Panc1 (cell line): ENCODE measurements around the gene FYN. TPM values are rescaled to one million over a fixed set of nuclear protein-coding genes. Genes with fewer than 3 reads are reported as not detected.

Source experiments
- ATAC-seq: fragments of 200-7000 bp; cut with Tn5 transposase; 2 replicates; pipeline ENCODE4 v1.9.1; 2020; ENCODE audit warnings: mild to moderate bottlenecking, moderate library complexity
- BruUV-seq: library from RNA; stranded (reverse); fragments of 400-500 nt; replicated peaks from 2 replicates; lab custom pipeline; 2021; lab: Mats Ljungman, UMichigan
- CTCF ChIA-PET: fragments of 300-600 bp; sonication (Branson Sonifier 250); formaldehyde crosslinking; loops from one replicate; lab custom pipeline; 2022; ENCODE audit warnings: antibody characterized with exemption; lab: Charles Lee
- POLR2A ChIA-PET: fragments of 300-600 bp; sonication (Branson Sonifier 250); formaldehyde crosslinking; loops from one replicate; lab custom pipeline; 2022; ENCODE audit warnings: antibody characterized with exemption; lab: Charles Lee
- DNase-seq: peaks from one replicate; pipeline ENCODE4 v3.0.0-alpha.2; 2010; ENCODE audit warnings: low read depth, low spot score
- H3K27ac ChIP-seq: 2 replicates; pipeline ENCODE4 v1.5.1; 2011; ENCODE audit warnings: mild to moderate bottlenecking, low read length, inconsistent platforms
- H3K27me3 ChIP-seq: fragments of 200-500 bp; sonication (Bioruptor generic); 2 replicates; pipeline ENCODE4 v1.6.0; 2014; ENCODE audit warnings: low read length, inconsistent platforms; ENCODE audit not compliant: control insufficient read depth, insufficient read depth
- H3K36me3 ChIP-seq: fragments of 200-500 bp; sonication (Bioruptor generic); 2 replicates; pipeline ENCODE4 v1.5.1; 2014; ENCODE audit warnings: inconsistent platforms, mild to moderate bottlenecking, low read length, moderate library complexity; ENCODE audit not compliant: control insufficient read depth, insufficient read depth
- H3K4me1 ChIP-seq: 2 replicates; pipeline ENCODE4 v1.5.1; 2011; ENCODE audit warnings: inconsistent platforms, mild to moderate bottlenecking, low read length, moderate library complexity; ENCODE audit not compliant: control insufficient read depth, insufficient read depth
- H3K4me3 ChIP-seq, 2 experiments: 2 replicates each; pipeline ENCODE4 v1.5.1; 2011 to 2012; ENCODE audit warnings: low read depth in 2 of 2, low read length in 2 of 2, mild to moderate bottlenecking in 2 of 2, inconsistent platforms in 1 of 2, moderate library complexity in 1 of 2
- H3K9me3 ChIP-seq: fragments of 200-500 bp; sonication (Bioruptor generic); 2 replicates; pipeline ENCODE4 v1.5.1; 2014; ENCODE audit warnings: low read depth, mild to moderate bottlenecking, inconsistent platforms, low read length, moderate library complexity; ENCODE audit not compliant: control insufficient read depth, insufficient read depth
- CTCF ChIP-seq: fragments of 450-650 bp; IDR thresholded peaks from 2 replicates; pipeline ENCODE4 v1.5.1; 2017; ENCODE audit warnings: mild to moderate bottlenecking
- POLR2AphosphoS5 ChIP-seq: IDR thresholded peaks from 2 replicates; pipeline ENCODE4 v1.6.1; 2012; ENCODE audit warnings: mild to moderate bottlenecking, low read depth, low read length, moderate library complexity
- REST ChIP-seq, 2 experiments: IDR thresholded peaks; 2 replicates each; pipeline ENCODE4 v1.6.1; 2011 to 2012; ENCODE audit warnings: low read depth in 2 of 2, control low read depth in 1 of 2, low read length in 1 of 2, mild to moderate bottlenecking in 1 of 2, moderate library complexity in 1 of 2; ENCODE audit not compliant: insufficient read depth in 1 of 2
- SIN3A ChIP-seq: IDR thresholded peaks from 2 replicates; pipeline ENCODE4 v1.6.1; 2012; ENCODE audit warnings: low read depth, mild to moderate bottlenecking, low read length, moderate library complexity, borderline replicate concordance; ENCODE audit not compliant: insufficient read depth
- TCF7L2 ChIP-seq: IDR thresholded peaks from 2 replicates; pipeline ENCODE4 v1.6.1; 2011; ENCODE audit warnings: mild to moderate bottlenecking, low read depth, low read length, inconsistent platforms
- in situ Hi-C: cut with HindIII; loops from 2 replicates; pipeline ENCODE4 v1.10.0; 2016; ENCODE audit warnings: low sequenced_read_pairs, low pct_unique_long_range_greater_than_20kb
- intact Hi-C: fragments of 100-400 bp; cut with micrococcal nuclease; formaldehyde crosslinking; loops from one replicate; pipeline ENCODE4 v1.10.0; 2022; ENCODE audit not compliant: unreplicated experiment
- total RNA-seq: library from RNA; stranded (reverse); gene quantifications from one replicate; pipeline ENCODE4 v1.2.1, GENCODE V29; 2021; ENCODE audit not compliant: unreplicated experiment

The FYN gene
- total RNA-seq, 1 experiment from 2014 or later, result 4.2 TPM

- no peak for ATAC-seq
Measured at GRCh38 chr6:111740506-111740905, 132.7 kb downstream of the FYN start.

DNA sequence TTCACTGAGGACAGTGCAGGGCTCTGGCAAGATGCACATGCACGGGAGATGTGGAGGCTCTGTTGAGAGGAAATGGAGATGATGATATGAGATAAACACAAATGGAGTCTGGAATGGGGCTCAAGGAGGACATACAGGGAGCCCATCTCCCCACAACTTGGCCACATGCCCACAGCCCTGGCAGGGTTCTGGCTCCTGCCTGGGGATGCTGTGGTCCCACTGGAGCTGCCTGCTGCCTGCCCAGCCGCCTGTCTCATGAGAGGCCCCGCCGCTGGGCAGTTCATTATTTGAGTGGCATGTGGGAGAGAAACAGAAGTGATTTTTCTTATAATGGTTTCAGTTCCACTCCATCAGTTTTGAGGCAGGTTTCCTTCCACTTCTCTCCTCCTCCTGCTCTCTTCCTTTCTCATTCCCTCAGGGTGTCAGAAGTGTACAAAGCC lies 134.0 kb downstream of the FYN start:
- Histone ChIP-seq H3K27ac (no peak overlapping the region), H3K9me3 (no peaks in the 10 kb centered on the region), H3K4me1 (no peaks in the 10 kb centered on the region), H3K36me3 (no peaks in the 10 kb centered on the region), H3K27me3 (peaks cover 31% of the 10 kb centered on the region), H3K4me3 (no peak overlapping the region)
- in situ Hi-C loops, result no loop called here
- BruUV-seq, result no TSS peak
- CTCF ChIA-PET, result no interaction called here
- intact Hi-C loops, result no loop called here
- DNase-seq (no peak), ATAC-seq (no peak)
- no peak for TF ChIP-seq REST (IDR thresholded peaks at IDR 0.05; ENCODE audit: insufficient read depth in 1 of 2, low read depth in 2 of 2, low read length in 1 of 2)
- POLR2A ChIA-PET, result no interaction called here

More at GRCh38 chr6:111740506-111740905, 132.7 kb downstream of the FYN start:
- no peaks in the 10 kb centered on the region for H3K4me1 ChIP-seq
- peaks cover 31% of the 10 kb centered on the region for H3K27me3 ChIP-seq
- ChIA-PET CTCF (no interaction called here), POLR2A (no interaction called here)
- intact Hi-C loops, result no loop called here
- TF ChIP-seq CTCF (no peak), SIN3A (no peak), POLR2AphosphoS5 (no peak), TCF7L2 (no peak), REST (IDR thresholded peaks at IDR 0.05; ENCODE audit: insufficient read depth in 1 of 2, low read depth in 2 of 2, low read length in 1 of 2) (no peak)
- no TSS peak for BruUV-seq
- in situ Hi-C loops, result no loop called here
- no peaks in the 10 kb centered on the region for H3K36me3 ChIP-seq
- H3K4me3 ChIP-seq, result no peak overlapping the region
- no peak for DNase-seq
- H3K27ac ChIP-seq, result no peak overlapping the region
- H3K9me3 ChIP-seq, result no peaks in the 10 kb centered on the region
